IPS-18a (cell line): ENCODE measurements around the gene ACAP1.
A peak's percentile ranks its signal among the peaks of the same experiment; 100 is the strongest.
"Not testable (repeated sequence)": the region's sequence is repeated elsewhere in the genome, so short reads cannot be mapped to it uniquely, and the experiment has no call there.

Experiments
- H3K27ac ChIP-seq: one replicate; pipeline ENCODE4 v1.5.1; 2013; ENCODE audit warnings: low read length
- H3K27me3 ChIP-seq: one replicate; pipeline ENCODE4 v1.6.1; 2013; ENCODE audit warnings: mild to moderate bottlenecking, low read length; ENCODE audit not compliant: control insufficient read depth, insufficient read depth
- H3K36me3 ChIP-seq: one replicate; pipeline ENCODE4 v1.6.1; 2013; ENCODE audit warnings: low read depth, low read length; ENCODE audit not compliant: control insufficient read depth
- H3K4me1 ChIP-seq: one replicate; pipeline ENCODE4 v1.6.1; 2013; ENCODE audit warnings: low read depth, low read length; ENCODE audit not compliant: control insufficient read depth
- H3K4me3 ChIP-seq: one replicate; pipeline ENCODE4 v1.5.1; 2013; ENCODE audit warnings: low read length
- H3K9ac ChIP-seq: one replicate; pipeline ENCODE4 v1.6.1; 2013; ENCODE audit warnings: mild to moderate bottlenecking, low read length, moderate library complexity
- H3K9me3 ChIP-seq: one replicate; pipeline ENCODE4 v1.6.1; 2013; ENCODE audit warnings: low read depth, low read length; ENCODE audit not compliant: control insufficient read depth

Gene ACAP1

DNA sequence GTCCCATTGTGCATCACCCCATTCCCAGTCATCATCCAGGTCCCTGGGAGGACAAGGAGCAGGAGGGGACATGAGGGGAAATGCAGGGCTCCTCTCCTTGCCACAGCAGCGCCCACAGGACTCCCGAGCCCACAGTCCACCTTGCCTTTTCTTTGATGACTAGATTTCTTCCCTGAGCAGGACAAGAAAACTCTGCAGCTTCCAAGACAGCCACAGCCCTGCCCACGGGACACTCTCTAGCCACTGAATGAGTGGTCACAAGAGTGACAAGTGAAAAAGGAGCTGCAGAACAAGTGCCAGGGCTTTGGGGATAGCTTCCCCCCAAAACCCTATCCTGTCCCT is 11.9 kb upstream of the ACAP1 start:
- Histone ChIP-seq H3K27ac (no peak overlapping the region), H3K4me1 (no peaks in the 10 kb centered on the region), H3K9ac (no peak overlapping the region), H3K9me3 (no peaks in the 10 kb centered on the region), H3K36me3 (peaks cover 45% of the 10 kb centered on the region), H3K27me3 (no peaks in the 10 kb centered on the region), H3K4me3 (no peak overlapping the region)

DNA sequence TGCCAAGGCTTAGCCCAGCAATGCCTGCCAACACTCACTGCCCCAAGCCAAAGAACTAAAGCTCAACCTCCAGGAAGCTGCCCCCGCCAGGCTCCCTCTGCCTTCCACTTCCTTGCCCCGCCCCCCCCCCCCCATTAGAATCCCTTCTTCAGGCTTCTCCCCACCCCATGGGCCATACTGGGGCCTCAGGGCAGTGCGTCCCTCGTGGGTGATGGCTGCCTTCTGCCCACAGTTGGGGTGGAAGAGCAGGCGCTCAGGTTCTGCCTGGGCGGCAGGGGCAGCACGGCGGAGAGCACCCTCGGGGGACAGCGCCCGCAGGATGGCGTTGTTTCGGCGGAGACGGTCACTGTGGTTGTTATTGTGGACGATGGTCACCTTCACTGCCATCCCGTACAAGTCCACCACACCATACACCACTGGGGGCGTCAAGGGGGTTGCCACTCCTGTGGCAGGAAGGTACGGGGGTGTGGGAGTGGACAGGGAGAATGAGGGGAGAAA is 11.2 kb upstream of the ACAP1 start:
- peaks cover 45% of the 10 kb centered on the region for H3K36me3 ChIP-seq
- H3K4me1 ChIP-seq, result no peaks in the 10 kb centered on the region
- no peak overlapping the region for H3K27ac ChIP-seq
- no peaks in the 10 kb centered on the region for H3K27me3 ChIP-seq
- no peak overlapping the region for H3K4me3 ChIP-seq
- no peaks in the 10 kb centered on the region for H3K9me3 ChIP-seq
- H3K9ac ChIP-seq, result no peak overlapping the region

DNA sequence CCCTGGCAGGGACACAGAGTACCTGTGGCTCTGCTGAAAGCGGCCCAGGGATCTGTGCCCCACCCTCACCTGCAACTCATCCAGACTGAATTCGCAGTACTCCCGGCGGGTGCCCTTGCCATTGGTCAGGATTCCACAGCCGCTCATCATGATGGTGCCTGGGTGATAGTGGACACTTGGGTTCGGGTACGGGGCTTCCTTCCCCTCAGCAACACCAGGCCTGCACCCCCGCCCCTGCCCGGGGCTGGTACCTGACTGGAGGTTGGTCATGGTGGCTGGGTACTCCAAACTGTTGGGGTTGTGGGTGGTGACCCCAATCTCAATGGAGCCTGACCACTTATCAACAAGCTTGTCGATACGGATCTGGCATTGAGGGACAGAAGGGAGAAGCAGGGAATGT is 10.1 kb upstream of the ACAP1 start:
- H3K36me3 ChIP-seq, result peaks cover 34% of the 10 kb centered on the region
- no peak overlapping the region for H3K4me3 ChIP-seq
- no peak overlapping the region for H3K9ac ChIP-seq
- H3K27ac ChIP-seq, result no peak overlapping the region
- no peaks in the 10 kb centered on the region for H3K4me1 ChIP-seq
- H3K27me3 ChIP-seq, result no peaks in the 10 kb centered on the region
- H3K9me3 ChIP-seq, result no peaks in the 10 kb centered on the region

DNA sequence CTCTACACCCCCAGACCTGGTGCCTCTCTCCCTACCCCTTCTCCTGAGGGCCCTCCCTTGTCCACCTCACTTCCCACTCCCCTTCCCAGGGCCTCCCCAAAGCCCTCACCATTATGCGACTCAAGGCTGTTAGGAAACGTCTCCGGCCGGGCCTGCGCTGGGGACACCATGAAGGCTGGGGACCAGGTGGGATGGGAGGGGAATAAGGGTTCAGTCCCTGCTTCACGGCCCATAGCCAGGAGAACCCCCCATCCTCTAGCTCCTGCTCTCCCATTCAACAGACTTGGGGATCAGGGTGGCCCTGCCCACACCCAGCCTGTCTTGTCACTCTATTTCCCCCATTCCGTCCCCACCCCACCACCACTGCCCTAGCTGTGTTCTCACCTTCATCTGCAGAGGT is 9.3 kb upstream of the ACAP1 start:
- Histone ChIP-seq H3K9ac (no peak overlapping the region), H3K4me1 (no peaks in the 10 kb centered on the region), H3K4me3 (no peak overlapping the region), H3K27me3 (no peaks in the 10 kb centered on the region), H3K36me3 (peaks cover 26% of the 10 kb centered on the region), H3K27ac (no peak overlapping the region), H3K9me3 (no peaks in the 10 kb centered on the region)

DNA sequence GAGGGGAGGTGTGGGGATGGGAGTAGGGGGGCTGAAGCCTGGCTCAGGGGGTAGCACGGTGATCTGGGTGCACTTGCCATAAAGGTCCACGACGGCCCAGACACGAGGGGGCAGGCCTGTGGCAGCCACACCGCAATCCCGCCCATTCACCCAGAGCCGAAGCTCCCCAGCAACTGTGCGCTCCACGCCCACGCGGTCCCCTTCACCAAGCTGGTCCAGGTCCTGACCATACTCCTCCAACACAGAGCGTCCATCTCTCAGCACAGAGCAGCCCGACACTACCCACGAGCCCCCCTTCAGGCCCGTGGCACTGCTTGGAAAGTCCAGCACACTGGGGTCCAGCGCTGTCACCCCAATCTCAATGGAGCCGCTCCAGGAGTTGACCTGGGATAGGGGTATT is 8.8 kb upstream of the ACAP1 start:
- Histone ChIP-seq H3K4me3 (no peak overlapping the region), H3K27ac (no peak overlapping the region), H3K9ac (no peak overlapping the region), H3K9me3 (no peaks in the 10 kb centered on the region), H3K36me3 (peaks cover 22% of the 10 kb centered on the region), H3K27me3 (no peaks in the 10 kb centered on the region), H3K4me1 (no peaks in the 10 kb centered on the region)

DNA sequence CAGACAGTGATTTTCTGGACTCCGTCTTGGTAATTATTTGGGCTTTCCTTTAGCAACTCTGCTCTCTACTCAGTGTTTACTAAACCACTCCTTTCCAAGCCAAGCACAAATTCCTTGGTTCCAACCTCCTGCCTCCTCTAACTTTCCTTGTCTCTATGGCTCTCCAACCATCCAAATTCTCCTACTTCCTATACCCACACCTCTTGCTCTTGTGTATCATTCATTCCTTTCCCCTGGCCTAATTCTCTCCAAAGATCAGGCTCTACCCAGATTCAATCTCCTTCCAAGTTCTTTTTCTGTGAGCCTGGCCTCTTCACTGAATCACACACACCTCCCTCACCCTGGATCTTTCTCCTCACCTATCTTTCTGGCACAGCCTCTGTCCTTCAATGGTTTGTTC is 8.3 kb upstream of the ACAP1 start:
- Histone ChIP-seq H3K27ac (no peak overlapping the region), H3K27me3 (no peaks in the 10 kb centered on the region), H3K9me3 (no peaks in the 10 kb centered on the region), H3K4me1 (no peaks in the 10 kb centered on the region), H3K4me3 (peak overlapping the region; percentile 97), H3K9ac (no peak overlapping the region), H3K36me3 (peaks cover 17% of the 10 kb centered on the region)

DNA sequence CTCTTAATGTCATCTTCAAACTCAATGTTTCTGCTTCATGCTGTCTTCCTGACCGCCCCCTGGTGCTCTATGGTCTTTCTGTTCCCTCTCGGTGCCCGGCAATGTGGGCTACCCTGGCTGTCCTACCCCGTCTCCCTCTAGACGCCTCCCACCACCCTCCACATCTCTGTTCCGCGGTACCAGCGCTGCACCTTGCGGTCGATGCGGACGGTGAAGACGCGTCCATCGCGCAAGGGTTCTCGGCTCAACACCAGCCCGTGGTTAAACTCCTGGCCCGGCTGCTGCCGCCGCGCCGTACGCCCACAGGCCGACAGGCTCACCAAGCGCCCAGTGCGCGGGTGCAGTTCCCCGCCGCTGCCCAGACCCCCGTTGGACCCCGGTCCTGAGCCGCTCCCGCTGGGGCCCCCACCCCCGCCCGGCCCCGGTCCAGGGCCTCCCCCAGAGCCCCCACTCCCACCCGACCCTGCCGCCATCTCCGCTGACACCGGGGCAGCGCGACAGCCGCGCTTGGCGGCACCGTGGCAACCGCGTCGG is 7.4 kb upstream of the ACAP1 start, which contains the start of gene NEURL4:
Gene NEURL4, minus strand, starts transcription at position 496 of the 534 bp plus-strand sequence. Its CDS starts 23 bp downstream, at position 473.
- Histone ChIP-seq H3K27ac (peak within 1 kb of the TSS; percentile 96), H3K9ac (peak within 1 kb of the TSS; percentile 91), H3K9me3 (no peaks in the 10 kb centered on the region), H3K27me3 (no peaks in the 10 kb centered on the region), H3K4me1 (no peaks in the 10 kb centered on the region), H3K36me3 (peaks cover 11% of the 10 kb centered on the region), H3K4me3 (peak within 1 kb of the TSS; percentile 97)

DNA sequence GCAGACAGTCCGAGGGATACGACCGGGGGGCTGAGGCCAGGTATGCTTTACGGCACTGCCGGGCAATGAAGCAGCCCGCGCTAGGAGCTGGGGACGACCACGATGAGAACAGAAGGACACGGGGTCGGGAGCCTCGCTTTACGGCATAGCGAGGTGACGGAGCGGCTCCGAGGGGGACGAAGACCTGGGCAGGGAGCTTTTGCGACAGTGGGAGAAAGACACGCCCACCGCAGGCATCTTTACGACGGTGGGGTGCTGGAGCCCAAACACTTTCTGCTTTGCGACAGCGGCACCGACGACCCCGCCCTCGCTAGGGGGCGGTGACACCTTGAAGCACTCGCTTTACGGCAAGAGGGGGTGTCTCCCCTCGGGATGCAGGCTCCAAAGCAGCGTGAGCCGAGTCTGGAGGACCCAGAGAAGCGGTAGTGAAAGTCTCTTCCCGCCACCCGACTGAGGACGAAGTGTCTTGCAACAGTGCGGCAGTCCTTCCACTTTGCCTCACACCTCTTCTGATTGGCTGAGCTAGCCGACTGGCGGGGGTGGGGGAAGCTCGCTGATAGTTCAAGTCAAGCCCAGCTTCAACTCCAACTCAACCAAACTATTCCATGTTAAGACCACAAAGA is 6.8 kb upstream of the ACAP1 start:
- Histone ChIP-seq H3K27ac (peak overlapping the region; percentile 96), H3K4me1 (no peaks in the 10 kb centered on the region), H3K36me3 (peaks cover 11% of the 10 kb centered on the region), H3K27me3 (no peaks in the 10 kb centered on the region), H3K9ac (peak overlapping the region; percentile 91), H3K4me3 (peak overlapping the region; percentile 97), H3K9me3 (no peaks in the 10 kb centered on the region)

DNA sequence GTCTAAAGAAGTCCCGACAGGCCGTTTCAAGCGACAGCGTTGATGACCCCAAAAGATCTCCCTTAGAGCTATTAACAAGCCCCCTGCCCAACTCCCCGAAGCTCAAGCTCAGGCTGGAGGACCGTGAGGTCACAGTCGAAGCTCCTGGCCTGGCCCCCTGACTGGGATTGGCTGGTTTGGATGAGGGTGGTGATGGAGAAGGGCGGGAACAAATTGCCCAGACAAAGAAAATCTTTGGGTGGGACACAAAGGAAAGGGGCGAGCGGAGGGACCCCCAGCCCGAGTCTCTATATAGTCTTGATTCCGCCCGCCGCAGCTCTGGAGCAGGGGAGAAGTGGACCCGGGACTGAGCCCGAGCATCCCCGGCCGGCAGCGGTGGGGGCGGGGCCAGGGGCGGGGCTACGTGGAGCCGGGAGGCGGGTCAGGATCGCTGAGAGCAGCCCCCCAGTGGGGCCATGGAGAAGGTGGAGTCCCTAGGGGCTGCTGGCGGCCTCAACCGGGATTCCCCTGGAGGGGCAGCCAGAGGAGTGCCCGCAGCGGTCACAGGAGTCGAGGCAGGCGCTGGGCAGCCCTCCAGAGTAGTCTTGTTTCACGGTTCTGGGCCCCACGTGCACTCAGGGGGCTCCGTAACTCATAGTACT is 6.2 kb upstream of the ACAP1 start:
- H3K4me1 ChIP-seq, result no peaks in the 10 kb centered on the region
- peak overlapping the region; percentile 97 for H3K4me3 ChIP-seq
- H3K27ac ChIP-seq, result peak overlapping the region; percentile 96
- peaks cover 11% of the 10 kb centered on the region for H3K36me3 ChIP-seq
- H3K9me3 ChIP-seq, result no peaks in the 10 kb centered on the region
- H3K27me3 ChIP-seq, result no peaks in the 10 kb centered on the region
- peak overlapping the region; percentile 91 for H3K9ac ChIP-seq

DNA sequence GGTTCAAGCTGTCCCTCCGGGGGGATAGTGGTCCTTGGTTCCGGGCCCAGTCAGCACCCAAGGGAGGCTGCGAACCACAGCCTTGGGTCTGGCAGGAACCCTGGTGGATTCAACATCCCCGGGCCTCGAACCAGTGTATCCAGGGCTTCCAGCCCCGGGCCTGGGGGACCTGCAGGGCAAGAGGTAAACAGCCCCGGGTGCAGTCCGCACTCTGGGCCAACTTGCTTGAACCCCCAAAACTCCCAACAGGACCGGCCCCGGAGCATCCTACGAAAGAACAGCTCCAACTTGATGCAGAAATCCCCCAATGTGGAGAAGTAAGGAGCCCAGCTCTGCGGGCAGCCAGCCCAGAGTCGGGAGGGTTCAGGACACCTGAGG is 5.7 kb upstream of the ACAP1 start:
- peak overlapping the region; percentile 97 for H3K4me3 ChIP-seq
- H3K9ac ChIP-seq, result peak overlapping the region; percentile 91
- H3K27ac ChIP-seq, result peak overlapping the region; percentile 18
- no peaks in the 10 kb centered on the region for H3K9me3 ChIP-seq
- no peaks in the 10 kb centered on the region for H3K27me3 ChIP-seq
- peaks cover 9% of the 10 kb centered on the region for H3K36me3 ChIP-seq
- H3K4me1 ChIP-seq, result no peaks in the 10 kb centered on the region

DNA sequence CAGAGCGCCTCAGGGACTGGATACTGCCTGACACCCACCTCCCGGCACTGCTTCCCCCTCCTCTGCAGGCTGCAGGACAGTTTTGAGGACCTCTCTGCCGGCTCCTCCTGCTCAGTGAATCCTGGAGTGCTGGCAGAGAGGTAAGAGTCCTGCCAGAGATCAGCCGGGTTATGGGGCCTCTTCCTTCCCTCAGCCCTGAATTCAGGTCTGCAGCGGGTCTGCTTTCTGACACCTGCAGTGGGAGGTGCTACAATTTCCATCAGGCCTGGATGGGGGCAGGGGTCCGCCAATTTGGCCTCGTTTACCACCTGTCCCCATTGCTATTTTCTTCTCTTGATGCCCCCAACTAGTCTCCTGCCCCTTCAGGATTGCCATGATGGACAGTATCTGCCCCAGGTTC is 4.2 kb upstream of the ACAP1 start:
- Histone ChIP-seq H3K9ac (no peak overlapping the region), H3K4me1 (peaks cover 11% of the 10 kb centered on the region)

DNA sequence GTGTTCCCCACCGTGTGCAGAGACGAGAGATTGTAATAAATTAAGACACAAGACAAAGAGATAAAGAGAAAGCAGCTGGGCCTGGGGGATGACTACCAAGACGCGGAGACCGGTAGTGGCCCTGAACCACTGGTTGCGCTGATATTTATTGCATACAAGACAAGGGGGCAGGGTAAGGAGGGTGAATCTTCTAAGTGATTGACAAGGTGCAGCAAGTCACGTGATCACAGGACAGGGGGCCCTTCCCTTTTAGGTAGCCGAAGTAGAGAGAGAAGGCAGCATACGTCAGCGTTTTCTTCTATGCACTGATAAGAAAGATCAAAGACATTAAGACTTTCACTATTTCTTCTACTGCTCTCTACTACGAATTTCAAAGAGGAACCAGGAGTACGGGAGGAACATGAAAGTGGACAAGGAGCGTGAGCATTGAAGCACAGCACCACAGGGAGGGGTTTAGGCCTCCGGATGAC is 3.7 kb upstream of the ACAP1 start:
- peaks cover 13% of the 10 kb centered on the region for H3K4me1 ChIP-seq
- not testable (repeated sequence) for H3K27ac ChIP-seq

More for the DNA sequence above, 4.2 kb upstream of the ACAP1 start:
- no peaks in the 10 kb centered on the region for H3K9me3 ChIP-seq
- no peak overlapping the region for H3K4me3 ChIP-seq
- no peak overlapping the region for H3K27ac ChIP-seq
- no peaks in the 10 kb centered on the region for H3K36me3 ChIP-seq
- no peaks in the 10 kb centered on the region for H3K27me3 ChIP-seq

More for the DNA sequence above, 3.7 kb upstream of the ACAP1 start:
- H3K9me3 ChIP-seq, H3K9ac ChIP-seq, H3K4me3 ChIP-seq, H3K36me3 ChIP-seq, H3K27me3 ChIP-seq: not testable (repeated sequence)
